ENCODE measurements around the gene XAB2. TPM values are rescaled to one million over a fixed set of nuclear protein-coding genes. Genes with fewer than 3 reads are reported as not detected.
"Not testable (repeated sequence)": the region's sequence is repeated elsewhere in the genome, so short reads cannot be mapped to it uniquely, and the experiment has no call there.

XAB2 gene
- polyA plus RNA-seq, 10 donors, result 18.7 to 29.6 (median 23.1) TPM

DNA sequence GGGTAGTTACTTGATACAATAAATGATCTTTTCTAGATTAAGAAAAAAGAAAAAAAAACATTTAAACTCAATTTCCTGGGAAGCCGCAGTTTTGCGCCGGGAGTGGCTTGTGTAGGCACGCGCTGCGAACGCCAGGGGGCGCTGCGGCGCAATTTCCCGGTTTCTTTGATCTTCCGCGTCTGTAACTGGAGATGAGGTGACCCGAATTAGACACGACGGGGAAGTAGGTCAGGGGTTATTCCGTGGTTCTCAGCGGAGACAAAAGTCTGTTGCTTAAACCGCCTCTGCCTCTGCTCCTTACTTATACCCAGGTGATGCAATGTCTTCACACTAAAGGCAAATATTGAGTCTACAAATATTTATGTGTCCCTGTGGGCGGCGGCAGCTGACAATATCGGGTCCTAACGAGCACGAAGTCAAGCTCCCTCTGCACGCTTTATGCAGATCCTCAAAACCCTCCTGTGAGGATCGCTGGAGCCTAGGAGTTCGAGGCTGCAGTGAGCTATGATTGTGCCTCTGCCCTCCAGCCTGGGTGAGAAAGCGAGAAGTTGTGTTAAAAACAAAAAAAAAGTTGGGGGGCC lies 22.8 kb upstream of the XAB2 start:
- peak; percentile 70 to 87 (median 85) for DNase-seq

DNA sequence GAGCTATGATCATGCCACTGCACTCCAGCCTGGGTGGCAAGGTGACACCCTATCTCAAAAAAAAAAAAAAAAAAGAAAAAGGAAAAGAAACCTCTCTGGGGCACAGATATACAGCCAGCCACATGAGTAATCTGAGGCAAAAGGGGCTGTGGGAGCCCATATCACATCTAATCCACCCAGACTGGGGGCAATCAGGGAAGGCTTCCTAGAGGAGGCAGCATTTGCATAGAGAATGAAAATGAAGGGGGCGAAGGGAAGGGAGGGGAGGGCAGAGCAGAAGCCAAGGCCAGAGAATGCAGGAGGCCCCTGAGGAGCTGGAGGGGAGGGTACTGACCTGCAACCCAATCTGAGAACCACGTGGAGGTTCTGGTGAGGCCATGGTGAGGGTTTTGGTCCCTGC lies 20.8 kb upstream of the XAB2 start:
- no peak for DNase-seq

GRCh38 chr19:7648265-7649014 lies 19.1 kb upstream of the XAB2 start:
- no peak for DNase-seq

GRCh38 chr19:7647156-7647555 lies 17.8 kb upstream of the XAB2 start:
- DNase-seq, result no peak

- no peak for DNase-seq
These were observed 17.0 kb upstream of the XAB2 start for GRCh38 chr19:7646426-7646700.

DNA sequence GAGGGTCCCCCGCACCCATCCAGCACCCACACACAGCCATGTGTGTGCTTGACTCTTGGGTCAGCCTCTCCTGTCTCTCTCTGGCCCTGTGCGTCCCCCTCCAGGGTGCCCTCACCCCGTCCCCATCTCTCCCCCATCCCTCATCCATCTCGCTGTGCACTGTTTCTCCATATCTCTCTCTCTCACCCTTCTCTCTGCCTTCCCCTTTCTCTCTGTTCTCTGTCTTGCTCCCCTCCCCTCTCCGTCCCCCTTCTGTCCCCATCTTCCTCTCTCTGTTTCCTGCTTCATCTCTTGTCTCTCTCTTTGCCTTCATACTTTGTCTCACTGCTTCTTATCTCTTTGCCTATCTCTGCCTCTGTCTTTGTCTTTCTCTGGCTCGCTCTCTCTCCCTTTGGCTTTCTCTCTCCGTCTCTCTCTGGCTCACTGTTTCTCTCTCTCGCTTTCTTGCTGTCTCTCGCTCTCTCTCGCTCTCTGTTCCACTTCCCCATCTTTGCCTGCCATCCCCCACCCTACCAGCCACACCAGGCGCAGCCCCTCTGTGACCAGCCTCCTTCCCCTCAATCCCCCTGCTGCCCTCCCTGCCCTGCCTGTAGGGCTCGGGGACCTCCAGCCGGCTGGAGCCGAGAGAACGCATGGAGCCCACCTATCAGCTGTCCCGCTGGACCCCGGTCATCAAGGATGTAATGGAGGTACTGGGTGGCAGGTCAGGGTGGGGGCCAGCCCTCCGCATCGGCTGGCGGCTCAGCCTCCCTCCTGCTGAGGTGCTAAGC lies 16.5 kb upstream of the XAB2 start:
- DNase-seq, result no peak

DNA sequence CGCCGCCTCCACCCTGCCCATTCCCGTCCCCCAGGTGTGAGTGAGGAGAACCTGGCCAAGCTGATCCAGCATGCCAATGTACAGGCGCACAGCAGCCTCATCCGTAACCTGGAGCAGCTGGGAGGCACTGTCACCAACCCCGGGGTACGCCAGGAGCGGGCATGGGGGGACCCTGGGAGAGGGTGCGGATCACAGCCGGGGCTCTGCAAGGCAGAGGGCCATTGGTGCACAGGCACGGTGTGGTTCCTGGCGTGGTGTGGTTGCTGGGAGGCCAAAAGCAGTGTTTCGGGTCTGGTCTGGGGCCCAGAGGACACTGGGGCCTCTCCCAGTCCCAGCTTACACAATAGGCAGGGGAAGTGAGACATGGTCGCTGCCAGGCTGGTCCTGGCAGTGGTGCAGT lies 15.8 kb upstream of the XAB2 start:
- DNase-seq, result no peak

DNA sequence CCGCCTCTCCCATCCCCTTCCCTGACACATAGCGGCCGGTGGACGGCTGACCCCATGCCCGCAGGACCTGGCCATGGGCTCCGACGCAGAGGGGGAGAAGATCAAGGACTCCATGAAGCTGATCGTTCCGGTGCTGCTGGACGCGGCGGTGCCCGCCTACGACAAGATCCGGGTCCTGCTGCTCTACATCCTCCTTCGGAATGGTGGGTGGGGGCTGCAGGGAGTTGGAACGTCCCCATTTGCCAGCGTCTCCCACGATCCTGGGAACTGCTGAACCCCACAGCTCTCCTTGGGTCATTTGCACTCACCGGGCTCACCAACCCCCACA lies 15.2 kb upstream of the XAB2 start:
- no peak for DNase-seq

- not testable (repeated sequence) for DNase-seq
These were observed 14.5 kb upstream of the XAB2 start for GRCh38 chr19:7643629-7644549.

DNA sequence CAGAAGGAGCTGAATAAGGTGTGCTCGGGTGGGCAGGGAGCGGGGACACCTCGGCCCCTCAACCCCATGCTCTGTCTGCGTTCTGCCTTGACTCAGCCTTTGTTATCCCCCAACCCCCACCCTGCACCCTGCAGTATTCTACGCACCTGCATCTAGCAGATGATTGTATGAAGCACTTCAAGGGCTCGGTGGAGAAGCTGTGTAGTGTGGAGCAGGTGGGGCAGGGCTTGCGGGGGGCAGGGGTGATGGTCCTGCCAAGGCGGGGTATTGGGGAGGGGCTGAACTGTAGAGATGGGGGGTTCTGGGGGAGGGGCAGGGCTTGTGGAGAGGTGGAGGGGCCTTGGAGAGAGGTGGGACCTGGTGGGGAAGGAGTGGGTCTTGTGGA lies 13.7 kb upstream of the XAB2 start:
- no peak for DNase-seq

- DNase-seq, result no peak
These were observed 13.1 kb upstream of the XAB2 start for GRCh38 chr19:7642295-7643030.

- no peak for DNase-seq
These were observed 12.2 kb upstream of the XAB2 start for GRCh38 chr19:7641290-7642276.

GRCh38 chr19:7640803-7641202 lies 11.5 kb upstream of the XAB2 start:
- no peak for DNase-seq

- DNase-seq, result no peak
These were observed 10.6 kb upstream of the XAB2 start for GRCh38 chr19:7639863-7640348.

- DNase-seq, result no peak
These were observed 9.6 kb upstream of the XAB2 start for GRCh38 chr19:7638802-7639465.

- peak in 1 of 3 donors; percentile 36 for DNase-seq
These were observed 8.3 kb upstream of the XAB2 start for GRCh38 chr19:7637374-7638256.

GRCh38 chr19:7636691-7637373 lies 7.5 kb upstream of the XAB2 start, which contains the start of gene STXBP2:
Gene STXBP2, plus strand, starts transcription at chr19:7637110. Its CDS starts 40 bp downstream, at chr19:7637150.
- peak in 1 of 3 donors; percentile 37 for DNase-seq

DNA sequence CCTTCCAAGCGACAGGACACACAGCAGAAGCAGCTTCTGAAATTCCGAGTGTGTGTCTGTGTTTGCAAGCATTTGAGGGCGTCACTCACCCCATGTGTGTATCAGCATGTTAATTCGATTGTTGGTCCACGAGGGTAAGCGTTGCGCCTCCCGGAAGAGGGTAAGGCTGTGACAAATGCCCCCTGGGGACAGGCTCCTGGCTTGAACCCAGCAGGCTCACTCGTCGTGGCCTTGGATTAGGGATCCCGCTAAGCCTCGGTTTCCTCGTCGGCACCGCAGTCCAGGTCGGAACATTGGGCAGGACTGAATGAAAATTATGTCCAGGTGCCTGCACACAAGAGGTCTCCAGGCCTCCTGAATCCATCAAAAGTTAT lies 7.0 kb upstream of the XAB2 start:
- DNase-seq, result no peak

Measured in muscle of back (tissue), 11 donors.